K562 (cell line): ENCODE results near the gene ZNF154. TPM values are rescaled to one million over a fixed set of nuclear protein-coding genes. Genes with fewer than 3 reads are reported as not detected.
A peak's percentile ranks its signal among the peaks of the same experiment; 100 is the strongest.

Source experiments
- ARID1B ChIP-seq: fragments of 450-650 bp; IDR thresholded peaks from 2 replicates; pipeline ENCODE4 v1.6.1; 2016; ENCODE audit warnings: antibody characterized with exemption, mild to moderate bottlenecking, inconsistent platforms
- CBFA2T3 ChIP-seq: fragments of 450-650 bp; IDR thresholded peaks from 2 replicates; pipeline ENCODE4 v1.6.1; 2017
- DLX4 ChIP-seq: fragments of 250-450 bp; sonication (Bioruptor Pico); IDR thresholded peaks from 2 replicates; pipeline ENCODE4 v1.6.1; 2021; ENCODE audit warnings: mild to moderate bottlenecking
- ESRRB ChIP-seq: fragments of 250-450 bp; sonication (Bioruptor Pico); IDR thresholded peaks from 2 replicates; pipeline ENCODE4 v1.5.0; 2020; ENCODE audit warnings: mild to moderate bottlenecking, moderate library complexity, borderline replicate concordance
- HNRNPK ChIP-seq: fragments of 200-400 bp; formaldehyde crosslinking; IDR thresholded peaks from one replicate; pipeline ENCODE4 v1.6.1; 2018; ENCODE audit warnings: mild to moderate bottlenecking, low read depth, low read length; ENCODE audit not compliant: poor library complexity, severe bottlenecking
- HNRNPLL ChIP-seq: fragments of 200-400 bp; formaldehyde crosslinking; IDR thresholded peaks from 2 replicates; pipeline ENCODE4 v1.6.1; 2017; ENCODE audit warnings: low read length, low read depth, mild to moderate bottlenecking; ENCODE audit not compliant: poor library complexity, severe bottlenecking
- HNRNPUL1 ChIP-seq: fragments of 200-400 bp; formaldehyde crosslinking; IDR thresholded peaks from 2 replicates; pipeline ENCODE4 v1.6.1; 2017; ENCODE audit warnings: low read length
- MAZ ChIP-seq, 2 experiments: fragments of 450-650 bp in 1 of 2; sonication (generic) in 1 of 2; formaldehyde crosslinking; IDR thresholded peaks in 1 of 2; conservative IDR thresholded peaks in 1 of 2; 2 replicates each; pipeline versions ENCODE4 v1.4.0 to v1.5.0; 2020; ENCODE audit warnings: mild to moderate bottlenecking in 1 of 2, missing genetic modification reagents in 1 of 2
- MXD1 ChIP-seq: fragments of 250-450 bp; sonication (Bioruptor Pico); IDR thresholded peaks from 2 replicates; pipeline ENCODE4 v1.8.0; 2021; ENCODE audit warnings: borderline replicate concordance, mild to moderate bottlenecking, moderate library complexity; ENCODE audit not compliant: poor library complexity, severe bottlenecking
- NCOR1 ChIP-seq: fragments of 450-650 bp; IDR thresholded peaks from 2 replicates; pipeline ENCODE4 v1.6.1; 2016; ENCODE audit warnings: mild to moderate bottlenecking, moderate library complexity
- NFE2L1 ChIP-seq: fragments of 450-650 bp; IDR thresholded peaks from 2 replicates; pipeline ENCODE4 v1.6.1; 2016; ENCODE audit warnings: missing genetic modification characterization, low read depth, mild to moderate bottlenecking, missing compliant biosample characterization, moderate library complexity, borderline replicate concordance
- NR3C1 ChIP-seq: sonication (generic); formaldehyde crosslinking; IDR thresholded peaks from 2 replicates; pipeline ENCODE4 v1.8.1; 2022; ENCODE audit warnings: missing genetic modification reagents
- PHF8 ChIP-seq: fragments of 200-600 bp; sonication (generic); IDR thresholded peaks from 2 replicates; pipeline ENCODE4 v1.6.1; 2012; ENCODE audit warnings: mixed run types, mild to moderate bottlenecking, inconsistent platforms, low read length, moderate library complexity, borderline replicate concordance
- RBM17 ChIP-seq: fragments of 200-400 bp; formaldehyde crosslinking; IDR thresholded peaks from 2 replicates; pipeline ENCODE4 v1.6.1; 2017; ENCODE audit warnings: low read depth, mild to moderate bottlenecking, low read length, borderline replicate concordance
- SETDB1 ChIP-seq: IDR thresholded peaks from one replicate; pipeline ENCODE4 v1.6.1; 2012; ENCODE audit warnings: low read length, control low read depth, inconsistent platforms
- SPI1 ChIP-seq: IDR thresholded peaks from 2 replicates; pipeline ENCODE4 v1.6.1; 2011; ENCODE audit warnings: low read depth, low read length, control low read depth, borderline replicate concordance
- SRSF3 ChIP-seq: fragments of 200-400 bp; formaldehyde crosslinking; IDR thresholded peaks from 2 replicates; pipeline ENCODE4 v1.6.1; 2016; ENCODE audit warnings: mild to moderate bottlenecking, low read length, moderate library complexity; ENCODE audit not compliant: insufficient read depth
- TAL1 ChIP-seq: fragments of 450-650 bp; IDR thresholded peaks from 2 replicates; pipeline ENCODE4 v1.6.1; 2016; ENCODE audit warnings: mild to moderate bottlenecking
- TCF3 ChIP-seq: sonication (generic); formaldehyde crosslinking; IDR thresholded peaks from 2 replicates; pipeline ENCODE4 v1.4.0; 2020; ENCODE audit warnings: mild to moderate bottlenecking, missing genetic modification reagents
- TRIM28 ChIP-seq: fragments of 450-650 bp; IDR thresholded peaks from 2 replicates; pipeline ENCODE4 v1.6.1; 2017
- TSC22D4 ChIP-seq: fragments of 450-650 bp; IDR thresholded peaks from 2 replicates; pipeline ENCODE4 v1.6.1; 2016; ENCODE audit warnings: missing genetic modification characterization, missing biosample characterization, control low read depth
- ZKSCAN8 ChIP-seq: fragments of 200-800 bp; sonication (Bioruptor generic); IDR thresholded peaks from 2 replicates; pipeline ENCODE4 v1.6.1; 2016; ENCODE audit warnings: missing genetic modification characterization, missing compliant biosample characterization
- ZNF280B ChIP-seq: fragments of 250-450 bp; sonication (Bioruptor Pico); IDR thresholded peaks from 2 replicates; pipeline ENCODE4 v1.5.1; 2021; ENCODE audit warnings: mild to moderate bottlenecking
- ZNF384 ChIP-seq: IDR thresholded peaks from 2 replicates; pipeline ENCODE4 v1.6.1; 2012; ENCODE audit warnings: low read depth, low read length, improper control_type of control experiment
- polyA plus RNA-seq, 8 experiments: library from polyadenylated mRNA; depleted of rRNA in 4 of 8; stranded (reverse) in 5 of 8; unstranded in 3 of 8; fragments of >200 nt; fragmentation: Nextera tagmentation in 2 of 8; fragmentation: Illumina TruSeq in 1 of 8; extraction: Ambion mirVana in 2 of 8; extraction: Trizol in 1 of 8; gene quantifications; 2 replicates each; pipeline versions ENCODE4 v1.2.1 to v1.2.3, GENCODE V29; 2011 to 2014; ENCODE audit warnings: inconsistent platforms in 1 of 8, missing spikeins in 1 of 8
- total RNA-seq, 7 experiments: library from RNA; depleted of rRNA in 6 of 7; stranded (reverse); fragments of >200 nt in 6 of 7; fragmentation: Illumina TruSeq in 2 of 7; extraction: Trizol in 2 of 7; gene quantifications; 2 replicates each; pipeline versions ENCODE4 v1.2.1 to v1.2.3, GENCODE V29; 2011 to 2021; ENCODE audit warnings: low replicate concordance in 1 of 7

ZNF154 gene
- total and polyA plus RNA-seq, 9 of the 15 experiments (the other 6 are each of a cell fraction or from before 2014, with no cell fraction given), result 0.06 to 0.11 (median 0.07) TPM; not detected in 6

GRCh38 chr19:57712222-57712621 lies 3.2 kb upstream of the ZNF154 start (continued):
- 0 out of 2 replicates have a peak, but pooled peaks have one; percentile 20 for TF ChIP-seq NCOR1
- TF ChIP-seq ARID1B, result peak; percentile 61; the same call in 1 of the 2 replicates
- TF ChIP-seq SETDB1, result no peak
- no peak for TF ChIP-seq SRSF3
- TF ChIP-seq MXD1, result no peak
- TF ChIP-seq TSC22D4 (tag), result no peak
- no peak for TF ChIP-seq ESRRB
- TF ChIP-seq RBM17, result no peak
- TF ChIP-seq ZKSCAN8 (CRISPR knock-in tag), result no peak
- no peak for TF ChIP-seq HNRNPK
- no peak for TF ChIP-seq TRIM28
- TF ChIP-seq CBFA2T3, result peak; percentile 57
- peak; percentile 40; the same call in 1 of the 2 replicates for TF ChIP-seq TAL1
- no peak for TF ChIP-seq NR3C1
- no peak for TF ChIP-seq SPI1
- no peak for TF ChIP-seq DLX4 (CRISPR knock-in tag)
- no peak for TF ChIP-seq NFE2L1
- TF ChIP-seq MAZ (CRISPR knock-in tag; conservative IDR thresholded peaks at IDR 0.05 in 1 of 2, IDR thresholded peaks at IDR 0.05 in 1 of 2), result no peak
- no peak for TF ChIP-seq PHF8
- TF ChIP-seq ZNF384, result no peak
- TF ChIP-seq TCF3, result peak; percentile 13; the same call in 1 of the 2 replicates
- no peak for TF ChIP-seq HNRNPLL
- no peak for TF ChIP-seq ZNF280B (CRISPR knock-in tag)
- no peak for TF ChIP-seq HNRNPUL1
